HCT116 (cell line): ENCODE data around the gene CHDH. TPM values are rescaled to one million over a fixed set of nuclear protein-coding genes. Genes with fewer than 3 reads are reported as not detected.

ENCODE experiments used
- ATAC-seq: fragments of 200-7000 bp; cut with Tn5 transposase; 2 replicates; pipeline ENCODE4 v1.9.1; 2020; ENCODE audit warnings: mild to moderate bottlenecking, moderate library complexity
- BruUV-seq: library from RNA; stranded (reverse); fragments of 400-500 nt; replicated peaks from 2 replicates; lab custom pipeline; 2021; lab: Mats Ljungman, UMichigan
- CTCF ChIA-PET: fragments of 300-600 bp; sonication (Branson Sonifier 250); formaldehyde crosslinking; loops from one replicate; lab custom pipeline; 2021; ENCODE audit warnings: antibody characterized with exemption; lab: Charles Lee
- POLR2A ChIA-PET: fragments of 300-600, 350-600 bp; sonication (Branson Sonifier 250); formaldehyde crosslinking; loops from one replicate; lab custom pipeline; 2021; ENCODE audit warnings: antibody characterized with exemption; lab: Charles Lee
- RAD21 ChIA-PET, 2 experiments: fragments of 300-600 bp; sonication (Branson Sonifier 250); formaldehyde crosslinking; loops; one replicate each; lab custom pipeline; 2023; ENCODE audit warnings: low total read pairs in 2 of 2; ENCODE audit not compliant: uncharacterized antibody in 2 of 2, unreplicated experiment in 2 of 2, low non-redundant PET in 1 of 2; lab: Charles Lee
- DNase-seq: peaks from one replicate; pipeline ENCODE4 v3.0.0-alpha.2; 2010; ENCODE audit warnings: low read depth, low spot score
- H2AFZ ChIP-seq: fragments of 200-600 bp; shearing (Covaris generic), sonication (generic); 2 replicates; pipeline ENCODE4 v1.6.1; 2017; ENCODE audit warnings: low read depth, mixed run types, mixed read lengths, antibody characterized with exemption, low read length; ENCODE audit not compliant: poor library complexity, severe bottlenecking
- H3K27ac ChIP-seq: 2 replicates; pipeline ENCODE4 v1.5.1; 2012; ENCODE audit warnings: low read depth, low read length
- H3K27me3 ChIP-seq: fragments of 200-600 bp; sonication (generic); 2 replicates; pipeline ENCODE4 v1.6.1; 2016; ENCODE audit warnings: mixed run types, low read length, mixed read lengths; ENCODE audit not compliant: insufficient read depth
- H3K36me3 ChIP-seq, 2 experiments: fragments of 200-500 bp in 1 of 2; fragments of 200-600 bp in 1 of 2; sonication (Bioruptor generic) in 1 of 2; sonication (generic) in 1 of 2; 2 replicates each; pipeline versions ENCODE4 v1.5.1 to v1.6.1; 2014 to 2016; ENCODE audit warnings: low read length in 2 of 2, inconsistent platforms in 1 of 2, mixed read lengths in 1 of 2, mixed run types in 1 of 2; ENCODE audit not compliant: insufficient read depth in 2 of 2, control insufficient read depth in 1 of 2
- H3K4me1 ChIP-seq, 2 experiments: fragments of 200-600 bp in 1 of 2; sonication (generic) in 1 of 2; 2 replicates each; pipeline versions ENCODE4 v1.5.1 to v1.6.1; 2012 to 2017; ENCODE audit warnings: low read length in 2 of 2, inconsistent platforms in 1 of 2, mild to moderate bottlenecking in 1 of 2, mixed read lengths in 1 of 2, mixed run types in 1 of 2, moderate library complexity in 1 of 2; ENCODE audit not compliant: insufficient read depth in 2 of 2, control insufficient read depth in 1 of 2
- H3K4me2 ChIP-seq: fragments of 200-600 bp; sonication (generic); 2 replicates; pipeline ENCODE4 v1.6.1; 2017; ENCODE audit warnings: mixed run types, low read length, mixed read lengths
- H3K4me3 ChIP-seq, 2 experiments: fragments of 200-600 bp in 1 of 2; sonication (generic) in 1 of 2; replicated peaks in 1 of 2; 2 replicates each; pipeline ENCODE4 v1.5.1; 2011 to 2016; ENCODE audit warnings: low read length in 2 of 2, control low read depth in 1 of 2, low read depth in 1 of 2, mild to moderate bottlenecking in 1 of 2, mixed read lengths in 1 of 2, mixed run types in 1 of 2
- H3K79me2 ChIP-seq: fragments of 200-600 bp; sonication (generic); 2 replicates; pipeline ENCODE4 v1.6.1; 2017; ENCODE audit warnings: mild to moderate bottlenecking, mixed run types, low read length, moderate library complexity, mixed read lengths; ENCODE audit not compliant: insufficient read depth
- H3K9ac ChIP-seq: fragments of 200-600 bp; sonication (generic); 2 replicates; pipeline ENCODE4 v1.6.1; 2016; ENCODE audit warnings: low read length, mixed read lengths
- H3K9me2 ChIP-seq: fragments of 200-600 bp; sonication (generic), shearing (Covaris generic); 2 replicates; pipeline ENCODE4 v1.6.1; 2017; ENCODE audit warnings: mixed run types, mild to moderate bottlenecking, moderate library complexity; ENCODE audit not compliant: insufficient read depth
- H3K9me3 ChIP-seq, 2 experiments: fragments of 200-500 bp in 1 of 2; fragments of 200-600 bp in 1 of 2; sonication (Bioruptor generic) in 1 of 2; sonication (generic) in 1 of 2; 2 replicates each; pipeline ENCODE4 v1.6.1; 2014 to 2017; ENCODE audit warnings: low read length in 2 of 2, mixed read lengths in 2 of 2, inconsistent platforms in 1 of 2, low read depth in 1 of 2, mild to moderate bottlenecking in 1 of 2, mixed run types in 1 of 2, moderate library complexity in 1 of 2; ENCODE audit not compliant: control insufficient read depth in 1 of 2, insufficient read depth in 1 of 2
- H4K20me1 ChIP-seq: fragments of 200-600 bp; sonication (generic), shearing (Covaris generic); 2 replicates; pipeline ENCODE4 v1.6.1; 2017; ENCODE audit warnings: mixed run types, mild to moderate bottlenecking, moderate library complexity; ENCODE audit not compliant: insufficient read depth
- CTCF ChIP-seq, 3 experiments: fragments of 200-600 bp in 1 of 3; sonication (generic) in 1 of 3; IDR thresholded peaks in 2 of 3; conservative IDR thresholded peaks in 1 of 3; 2 replicates each; pipeline ENCODE4 v1.5.1; 2012 to 2017; ENCODE audit warnings: low read depth in 2 of 3, low read length in 2 of 3, antibody characterized with exemption in 1 of 3, borderline replicate concordance in 1 of 3, control low read depth in 1 of 3, mild to moderate bottlenecking in 1 of 3, mixed read lengths in 1 of 3, mixed run types in 1 of 3, moderate library complexity in 1 of 3; ENCODE audit not compliant: insufficient read depth in 1 of 3
- ELF1 ChIP-seq: IDR thresholded peaks from 2 replicates; pipeline ENCODE4 v1.6.1; 2012; ENCODE audit warnings: low read depth, borderline replicate concordance
- EZH2 ChIP-seq: fragments of 200-600 bp; sonication (generic); IDR thresholded peaks from 2 replicates; pipeline ENCODE4 v1.6.1; 2017; ENCODE audit warnings: antibody characterized with exemption, mixed run types
- FOSL1 ChIP-seq: IDR thresholded peaks from 2 replicates; pipeline ENCODE4 v1.6.1; 2012; ENCODE audit warnings: low read depth
- POLR2A ChIP-seq: IDR thresholded peaks from 2 replicates; pipeline ENCODE4 v1.7.0; 2011; ENCODE audit warnings: borderline replicate concordance; ENCODE audit not compliant: insufficient read depth, insufficient read length; ENCODE audit errors: extremely low read depth
- POLR2AphosphoS5 ChIP-seq: IDR thresholded peaks from 2 replicates; pipeline ENCODE4 v1.6.1; 2011; ENCODE audit warnings: mild to moderate bottlenecking, low read depth, low read length, moderate library complexity
- RAD21 ChIP-seq: IDR thresholded peaks from 2 replicates; pipeline ENCODE4 v1.6.1; 2012; ENCODE audit warnings: low read depth, mild to moderate bottlenecking
- REST ChIP-seq: IDR thresholded peaks from 2 replicates; pipeline ENCODE4 v1.6.1; 2012; ENCODE audit warnings: low read depth
- SIN3A ChIP-seq: IDR thresholded peaks from 2 replicates; pipeline ENCODE4 v1.6.1; 2012; ENCODE audit warnings: low read depth
- SP1 ChIP-seq: IDR thresholded peaks from 2 replicates; pipeline ENCODE4 v1.6.1; 2012; ENCODE audit warnings: low read depth
- SRF ChIP-seq: IDR thresholded peaks from 2 replicates; pipeline ENCODE4 v1.6.1; 2012; ENCODE audit warnings: low read depth
- TCF7L2 ChIP-seq: IDR thresholded peaks from 2 replicates; pipeline ENCODE4 v1.7.0; 2011; ENCODE audit warnings: borderline replicate concordance, inconsistent platforms; ENCODE audit not compliant: insufficient read depth, insufficient read length; ENCODE audit errors: extremely low read depth
- YY1 ChIP-seq: IDR thresholded peaks from 2 replicates; pipeline ENCODE4 v1.6.1; 2011; ENCODE audit warnings: low read length, low read depth, moderate library complexity, mild to moderate bottlenecking; ENCODE audit not compliant: insufficient replicate concordance; ENCODE audit errors: extremely low read depth
- intact Hi-C: fragments of 100-400 bp; cut with micrococcal nuclease; formaldehyde crosslinking; loops from 2 replicates; pipeline ENCODE4 v1.10.0; 2022
- total RNA-seq: library from RNA; stranded (reverse); gene quantifications from one replicate; pipeline ENCODE4 v1.2.1, GENCODE V29; 2021; ENCODE audit not compliant: unreplicated experiment
- TF ChIP-seq, protein P1 (sequence below): IDR thresholded peaks from 2 replicates; pipeline ENCODE4 v1.6.1; 2012

The CHDH gene
- total RNA-seq, 1 experiment from 2014 or later = 10.8 TPM

DNA sequence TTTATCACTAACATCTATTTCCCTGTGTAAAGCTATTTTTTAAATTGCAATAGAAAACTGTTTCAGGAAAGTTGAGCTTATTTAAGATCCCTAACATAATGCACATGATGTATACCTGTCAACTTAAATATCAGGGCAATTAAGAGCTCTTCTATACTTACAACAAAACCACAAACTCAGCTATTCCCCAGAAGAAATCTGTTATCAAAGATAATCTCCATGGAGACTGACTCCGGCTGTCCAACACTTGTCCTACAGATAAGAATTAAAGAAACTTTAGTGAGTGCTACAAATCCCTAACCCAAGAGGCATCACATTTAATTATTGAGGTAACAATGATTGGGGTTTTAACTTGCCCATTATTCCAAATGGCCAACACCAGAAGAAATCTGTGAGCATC is 42.0 kb upstream of the CHDH start:
- CTCF ChIA-PET = no interaction called here
- DNase-seq (no peak), ATAC-seq (no peak)
- Histone ChIP-seq H3K9ac (no peak overlapping the region), H3K9me2 (no peaks in the 10 kb centered on the region), H3K4me1 (peaks cover 10 to 20% of the 10 kb centered on the region in 2 experiments; a peak in 3 of 4 replicates), H3K27me3 (no peaks in the 10 kb centered on the region), H4K20me1 (no peaks in the 10 kb centered on the region), H3K4me2 (no peak overlapping the region), H3K36me3 (peaks cover 4 to 23% of the 10 kb centered on the region in 2 experiments; a peak in 3 of 4 replicates), H3K9me3 (no peaks in the 10 kb centered on the region), H3K27ac (no peak overlapping the region), H3K4me3 (no peak overlapping the region), H2AFZ (no peak overlapping the region), H3K79me2 (peaks cover 41% of the 10 kb centered on the region)
- intact Hi-C loops = no loop called here
- TF ChIP-seq POLR2AphosphoS5 = no peak
- no peak for TF ChIP-seq TCF7L2
- TF ChIP-seq, protein P1, sequence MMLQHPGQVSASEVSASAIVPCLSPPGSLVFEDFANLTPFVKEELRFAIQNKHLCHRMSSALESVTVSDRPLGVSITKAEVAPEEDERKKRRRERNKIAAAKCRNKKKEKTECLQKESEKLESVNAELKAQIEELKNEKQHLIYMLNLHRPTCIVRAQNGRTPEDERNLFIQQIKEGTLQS = no peak
- no peak for TF ChIP-seq SRF
- no peak for TF ChIP-seq CTCF (IDR thresholded peaks at IDR 0.05 in 2 of 3, conservative IDR thresholded peaks at IDR 0.05 in 1 of 3; ENCODE audit: borderline replicate concordance in 1 of 3, insufficient read depth in 1 of 3, low read depth in 2 of 3, low read length in 2 of 3)
- no peak for TF ChIP-seq SP1
- TF ChIP-seq SIN3A = no peak
- no peak for TF ChIP-seq YY1
- TF ChIP-seq REST = no peak
- TF ChIP-seq ELF1 = no peak
- no peak for TF ChIP-seq EZH2
- TF ChIP-seq RAD21 = no peak
- TF ChIP-seq POLR2A = no peak
- no peak for TF ChIP-seq FOSL1
- RAD21 ChIA-PET = no interaction called here
- no TSS peak for BruUV-seq
- POLR2A ChIA-PET = no interaction called here
